Mesenchymal stem cell (in vitro differentiated cells and primary cell): Measurements from ENCODE around the gene FAM110D. TPM values are rescaled to one million over a fixed set of nuclear protein-coding genes. Genes with fewer than 3 reads are reported as not detected.

Source experiments
- DNase-seq: peaks from one replicate; pipeline ENCODE4 v3.0.0-alpha.2; 2013
- H2AFZ ChIP-seq: one replicate; pipeline ENCODE4 v1.6.1; 2013; ENCODE audit warnings: low read depth, mild to moderate bottlenecking, control low read depth, inconsistent platforms, low read length, moderate library complexity
- H2AK5ac ChIP-seq: 2 replicates; pipeline ENCODE4 v1.6.1; 2013; ENCODE audit warnings: low read length, moderate library complexity, mild to moderate bottlenecking, inconsistent platforms; ENCODE audit not compliant: severe bottlenecking
- H2BK120ac ChIP-seq: one replicate; pipeline ENCODE4 v1.6.1; 2013; ENCODE audit warnings: low read depth, mild to moderate bottlenecking, inconsistent platforms, low read length, moderate library complexity
- H2BK12ac ChIP-seq, 2 experiments: one replicate each; pipeline ENCODE4 v1.6.1; 2013; ENCODE audit warnings: inconsistent platforms in 2 of 2, low read length in 2 of 2, mild to moderate bottlenecking in 2 of 2, moderate library complexity in 2 of 2, control low read depth in 1 of 2
- H2BK15ac ChIP-seq: one replicate; pipeline ENCODE4 v1.6.1; 2013; ENCODE audit warnings: mild to moderate bottlenecking, low read depth, inconsistent platforms; ENCODE audit not compliant: poor library complexity, severe bottlenecking
- H2BK5ac ChIP-seq: 2 replicates; pipeline ENCODE4 v1.6.1; 2013; ENCODE audit warnings: low read depth, mild to moderate bottlenecking, low read length, control low read depth, inconsistent platforms; ENCODE audit not compliant: poor library complexity, severe bottlenecking
- H3K14ac ChIP-seq, 2 experiments: one replicate each; pipeline ENCODE4 v1.6.1; 2013; ENCODE audit warnings: inconsistent platforms in 2 of 2, low read length in 2 of 2, control low read depth in 1 of 2, mild to moderate bottlenecking in 1 of 2, moderate library complexity in 1 of 2
- H3K18ac ChIP-seq, 2 experiments: one replicate each; pipeline ENCODE4 v1.6.1; 2013; ENCODE audit warnings: inconsistent platforms in 2 of 2, low read length in 2 of 2, control low read depth in 1 of 2, low read depth in 1 of 2, mild to moderate bottlenecking in 1 of 2
- H3K23ac ChIP-seq, 2 experiments: one replicate each; pipeline ENCODE4 v1.6.1; 2013; ENCODE audit warnings: inconsistent platforms in 2 of 2, low read length in 2 of 2, mild to moderate bottlenecking in 2 of 2, moderate library complexity in 2 of 2, control low read depth in 1 of 2
- H3K27ac ChIP-seq: 2 replicates; pipeline ENCODE4 v1.5.1; 2013; ENCODE audit warnings: mild to moderate bottlenecking, moderate library complexity, low read length, control low read depth, inconsistent platforms; ENCODE audit not compliant: poor library complexity, severe bottlenecking
- H3K27me3 ChIP-seq, 2 experiments: 2 replicates each; pipeline versions ENCODE4 v1.6.1 to v1.7.0; 2013; ENCODE audit warnings: low read length in 2 of 2, mild to moderate bottlenecking in 2 of 2, moderate library complexity in 2 of 2, control low read depth in 1 of 2, inconsistent platforms in 1 of 2; ENCODE audit not compliant: control insufficient read depth in 1 of 2, insufficient read depth in 1 of 2
- H3K36me3 ChIP-seq, 2 experiments: 2 replicates each; pipeline versions ENCODE4 v1.6.1 to v1.7.0; 2013; ENCODE audit warnings: low read length in 2 of 2, control low read depth in 1 of 2, inconsistent platforms in 1 of 2, low read depth in 1 of 2, mild to moderate bottlenecking in 1 of 2; ENCODE audit not compliant: insufficient read depth in 2 of 2, control insufficient read depth in 1 of 2
- H3K4ac ChIP-seq, 2 experiments: one replicate each; pipeline ENCODE4 v1.6.1; 2013; ENCODE audit warnings: inconsistent platforms in 2 of 2, low read length in 2 of 2, mild to moderate bottlenecking in 2 of 2, moderate library complexity in 2 of 2, control low read depth in 1 of 2, low read depth in 1 of 2
- H3K4me1 ChIP-seq: 2 replicates; pipeline ENCODE4 v1.6.1; 2013; ENCODE audit warnings: low read depth, low read length, control low read depth; ENCODE audit not compliant: control insufficient read depth, insufficient read depth
- H3K4me2 ChIP-seq: 2 replicates; pipeline ENCODE4 v1.6.1; 2013; ENCODE audit warnings: low read length, mild to moderate bottlenecking, inconsistent platforms; ENCODE audit not compliant: poor library complexity, severe bottlenecking
- H3K4me3 ChIP-seq, 2 experiments: 2 replicates each; pipeline versions ENCODE4 v1.5.1 to v1.7.0; 2013; ENCODE audit warnings: low read length in 2 of 2, mild to moderate bottlenecking in 2 of 2, control low read depth in 1 of 2, low read depth in 1 of 2; ENCODE audit not compliant: insufficient read depth in 1 of 2
- H3K79me1 ChIP-seq: replicated peaks from 2 replicates; pipeline ENCODE4 v1.6.1; 2013; ENCODE audit warnings: mild to moderate bottlenecking, control low read depth, low read length, inconsistent platforms; ENCODE audit not compliant: poor library complexity, severe bottlenecking
- H3K9ac ChIP-seq: 2 replicates; pipeline ENCODE4 v1.7.0; 2013; ENCODE audit warnings: mild to moderate bottlenecking, low read length, moderate library complexity
- H3K9me3 ChIP-seq: 2 replicates; pipeline ENCODE4 v1.7.0; 2013; ENCODE audit warnings: mild to moderate bottlenecking, low read length; ENCODE audit not compliant: control insufficient read depth
- H4K8ac ChIP-seq: one replicate; pipeline ENCODE4 v1.6.1; 2013; ENCODE audit warnings: inconsistent platforms, mild to moderate bottlenecking, low read length, moderate library complexity
- H4K91ac ChIP-seq: one replicate; pipeline ENCODE4 v1.6.1; 2013; ENCODE audit warnings: mild to moderate bottlenecking, low read length, inconsistent platforms
- whole genome bisulfite sequencing: methylation state at CpG from one replicate; pipeline ENCODE4 v1.1.7; 2013; ENCODE audit warnings: mixed read lengths; 5-methylcytosine and 5-hydroxymethylcytosine counted together
- polyA plus RNA-seq, 2 experiments: library from polyadenylated mRNA; stranded (reverse); fragments of 200-250 nt; gene quantifications; one replicate each; pipeline ENCODE4 v1.2.3, GENCODE V29; 2013

Gene FAM110D
- polyA plus RNA-seq (2013, experiment 1 of 2) = 0.06 TPM
- 0.05 TPM for polyA plus RNA-seq (2013, experiment 2 of 2)

GRCh38 chr1:26158908-26159742 is at the start of gene FAM110D:
Gene FAM110D, plus strand, starts transcription at chr1:26159079. Its CDS starts 2,213 bp downstream, at chr1:26161292.
- no peak within 1 kb of the TSS for H4K8ac ChIP-seq
- DNase-seq = no peak
- H2BK120ac ChIP-seq = peak within 1 kb of the TSS; percentile 13
- H2BK5ac ChIP-seq = no peak within 1 kb of the TSS
- peaks cover 79 to 86% of the 10 kb centered on the region in 2 experiments for H3K27me3 ChIP-seq
- H2BK15ac ChIP-seq = no peak within 1 kb of the TSS
- peak within 1 kb of the TSS in 1 of 2 experiments; percentile 16 for H2BK12ac ChIP-seq
- H3K4ac ChIP-seq = peak within 1 kb of the TSS; percentile 15 to 24
- no peak within 1 kb of the TSS for H3K9ac ChIP-seq
- peak within 1 kb of the TSS in 1 of 2 experiments; percentile 47 for H3K23ac ChIP-seq
- H3K4me3 ChIP-seq = no peak within 1 kb of the TSS
- WGBS = 38% methylated on average over 6 of the region's 6 CpGs
- H3K27ac ChIP-seq = no peak within 1 kb of the TSS
- H2AK5ac ChIP-seq = no peak within 1 kb of the TSS
- no peak within 1 kb of the TSS for H3K14ac ChIP-seq
- H3K9me3 ChIP-seq = no peaks in the 10 kb centered on the region
- peaks cover 19% of the 10 kb centered on the region for H3K4me1 ChIP-seq
- H3K79me1 ChIP-seq = no peaks in the 10 kb centered on the region
- no peaks in the 10 kb centered on the region for H3K36me3 ChIP-seq
- H3K18ac ChIP-seq = peak within 1 kb of the TSS in 1 of 2 experiments; percentile 21
- peak within 1 kb of the TSS; percentile 18 for H4K91ac ChIP-seq
- no peak within 1 kb of the TSS for H3K4me2 ChIP-seq
- H2AFZ ChIP-seq = peak within 1 kb of the TSS; percentile 67

GRCh38 chr1:26109229-26110164 is 49.4 kb upstream of the FAM110D start:
- Histone ChIP-seq H3K9ac (peak overlapping the region; percentile 85), H3K79me1 (peaks cover 13% of the 10 kb centered on the region), H2AFZ (no peak overlapping the region), H2AK5ac (no peak overlapping the region), H3K4me1 (peaks cover 4% of the 10 kb centered on the region), H2BK120ac (no peak overlapping the region), H3K14ac (no peak overlapping the region), H3K27ac (no peak overlapping the region), H3K4me3 (no peak overlapping the region), H2BK15ac (no peak overlapping the region), H3K4me2 (no peak overlapping the region), H2BK5ac (no peak overlapping the region), H4K8ac (no peak overlapping the region), H3K18ac (no peak overlapping the region), H4K91ac (no peak overlapping the region), H3K4ac (no peak overlapping the region), H3K36me3 (peaks cover 0 to 5% of the 10 kb centered on the region in 2 experiments), H3K23ac (no peak overlapping the region), H2BK12ac (no peak overlapping the region), H3K9me3 (no peaks in the 10 kb centered on the region), H3K27me3 (no peaks in the 10 kb centered on the region)
- 78% methylated on average over 3 of the region's 5 CpGs for WGBS
- DNase-seq = no peak

GRCh38 chr1:26110731-26111529 is 47.9 kb upstream of the FAM110D start:
- WGBS = under 1% methylated on average over 63 of the region's 85 CpGs
- Histone ChIP-seq H2BK15ac (peak overlapping the region; percentile 97), H3K4ac (peak overlapping the region; percentile 87 to 97), H3K9ac (peak overlapping the region; percentile 85), H3K27ac (no peak overlapping the region), H2BK5ac (peak overlapping the region; percentile 89), H3K79me1 (peaks cover 13% of the 10 kb centered on the region), H3K27me3 (no peaks in the 10 kb centered on the region), H2AFZ (peak overlapping the region; percentile 98), H3K4me3 (peak overlapping the region; percentile 86 to 91), H3K4me2 (peak overlapping the region; percentile 99), H3K36me3 (peaks cover 0 to 14% of the 10 kb centered on the region in 2 experiments), H3K23ac (peak overlapping the region in 1 of 2 experiments; percentile 89), H3K4me1 (peaks cover 4% of the 10 kb centered on the region), H3K18ac (peak overlapping the region; percentile 97 to 98), H3K9me3 (no peaks in the 10 kb centered on the region), H2AK5ac (no peak overlapping the region), H4K91ac (peak overlapping the region; percentile 57), H4K8ac (peak overlapping the region; percentile 47), H3K14ac (peak overlapping the region; percentile 86 to 91), H2BK12ac (peak overlapping the region in 1 of 2 experiments; percentile 83), H2BK120ac (peak overlapping the region; percentile 94)
- peak; percentile 80 for DNase-seq
